Activated CD4-positive, alpha-beta T cell treated with anti-CD3 and anti-CD28 coated beads, Interleukin-2, amount 10 ng/mL, durations not matched to agents 24 days and 14 days (primary cell): Measurements from ENCODE around the gene SMAD6. TPM values are rescaled to one million over a fixed set of nuclear protein-coding genes. Genes with fewer than 3 reads are reported as not detected.

Source experiments
- DNase-seq: peaks from one replicate; pipeline ENCODE4 v3.0.0; 2022
- H3K27ac Mint-ChIP-seq: one replicate; pipeline ENCODE4 v1.8.0; 2022; ENCODE audit warnings: mild to moderate bottlenecking, mixed read lengths
- H3K27me3 Mint-ChIP-seq: one replicate; pipeline ENCODE4 v1.8.0; 2022; ENCODE audit warnings: mixed read lengths
- H3K36me3 Mint-ChIP-seq: one replicate; pipeline ENCODE4 v1.8.0; 2022; ENCODE audit warnings: low read depth, mild to moderate bottlenecking, mixed read lengths
- H3K4me1 Mint-ChIP-seq: one replicate; pipeline ENCODE4 v1.8.0; 2021; ENCODE audit warnings: mixed read lengths
- H3K4me3 Mint-ChIP-seq: one replicate; pipeline ENCODE4 v1.8.0; 2022; ENCODE audit warnings: mild to moderate bottlenecking, moderate library complexity, mixed read lengths
- H3K9me3 Mint-ChIP-seq: one replicate; pipeline ENCODE4 v1.8.0; 2021; ENCODE audit warnings: mixed read lengths
- intact Hi-C: fragments of 100-400 bp; cut with micrococcal nuclease; formaldehyde crosslinking; loops from one replicate; pipeline ENCODE4 v1.15.1; 2023
- total RNA-seq: library from RNA; stranded (reverse); gene quantifications from 2 replicates; pipeline ENCODE4 v1.2.3, GENCODE V29; 2022

The SMAD6 gene
- total RNA-seq, 1 donor from 2014 or later, result 0.40 TPM

GRCh38 chr15:66702787-66703539 is 927 bp downstream of the SMAD6 start:
- H3K27me3 Mint-ChIP-seq, result peaks cover 25% of the 10 kb centered on the region
- no peak overlapping the region for H3K27ac Mint-ChIP-seq
- peak overlapping the region; percentile 90 for H3K4me3 Mint-ChIP-seq
- intact Hi-C loops, result loop anchor here (2.0 to 10.0 kb wide), 4 partner anchors 46 to 1132 kb away; partner anchors contain the start of genes RPL4 and ZWILCH
- H3K36me3 Mint-ChIP-seq, result peaks cover 1% of the 10 kb centered on the region
- DNase-seq, result peak; percentile 77
- H3K9me3 Mint-ChIP-seq, result no peaks in the 10 kb centered on the region
- peaks cover 19% of the 10 kb centered on the region for H3K4me1 Mint-ChIP-seq

DNA sequence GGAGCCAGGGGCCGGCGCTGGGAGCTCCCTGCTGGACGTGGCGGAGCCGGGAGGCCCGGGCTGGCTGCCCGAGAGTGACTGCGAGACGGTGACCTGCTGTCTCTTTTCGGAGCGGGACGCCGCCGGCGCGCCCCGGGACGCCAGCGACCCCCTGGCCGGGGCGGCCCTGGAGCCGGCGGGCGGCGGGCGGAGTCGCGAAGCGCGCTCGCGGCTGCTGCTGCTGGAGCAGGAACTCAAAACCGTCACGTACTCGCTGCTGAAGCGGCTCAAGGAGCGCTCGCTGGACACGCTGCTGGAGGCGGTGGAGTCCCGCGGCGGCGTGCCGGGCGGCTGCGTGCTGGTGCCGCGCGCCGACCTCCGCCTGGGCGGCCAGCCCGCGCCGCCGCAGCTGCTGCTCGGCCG is 1.5 kb downstream of the SMAD6 start:
- H3K9me3 Mint-ChIP-seq, result no peaks in the 10 kb centered on the region
- DNase-seq, result peak; percentile 79
- peaks cover 25% of the 10 kb centered on the region for H3K27me3 Mint-ChIP-seq
- H3K4me3 Mint-ChIP-seq, result no peak overlapping the region
- intact Hi-C loops, result loop anchor here (2.0 to 10.0 kb wide), 4 partner anchors 46 to 1131 kb away; partner anchors contain the start of genes RPL4 and ZWILCH
- H3K27ac Mint-ChIP-seq, result no peak overlapping the region
- H3K4me1 Mint-ChIP-seq, result peaks cover 19% of the 10 kb centered on the region
- H3K36me3 Mint-ChIP-seq, result peaks cover 1% of the 10 kb centered on the region

DNA sequence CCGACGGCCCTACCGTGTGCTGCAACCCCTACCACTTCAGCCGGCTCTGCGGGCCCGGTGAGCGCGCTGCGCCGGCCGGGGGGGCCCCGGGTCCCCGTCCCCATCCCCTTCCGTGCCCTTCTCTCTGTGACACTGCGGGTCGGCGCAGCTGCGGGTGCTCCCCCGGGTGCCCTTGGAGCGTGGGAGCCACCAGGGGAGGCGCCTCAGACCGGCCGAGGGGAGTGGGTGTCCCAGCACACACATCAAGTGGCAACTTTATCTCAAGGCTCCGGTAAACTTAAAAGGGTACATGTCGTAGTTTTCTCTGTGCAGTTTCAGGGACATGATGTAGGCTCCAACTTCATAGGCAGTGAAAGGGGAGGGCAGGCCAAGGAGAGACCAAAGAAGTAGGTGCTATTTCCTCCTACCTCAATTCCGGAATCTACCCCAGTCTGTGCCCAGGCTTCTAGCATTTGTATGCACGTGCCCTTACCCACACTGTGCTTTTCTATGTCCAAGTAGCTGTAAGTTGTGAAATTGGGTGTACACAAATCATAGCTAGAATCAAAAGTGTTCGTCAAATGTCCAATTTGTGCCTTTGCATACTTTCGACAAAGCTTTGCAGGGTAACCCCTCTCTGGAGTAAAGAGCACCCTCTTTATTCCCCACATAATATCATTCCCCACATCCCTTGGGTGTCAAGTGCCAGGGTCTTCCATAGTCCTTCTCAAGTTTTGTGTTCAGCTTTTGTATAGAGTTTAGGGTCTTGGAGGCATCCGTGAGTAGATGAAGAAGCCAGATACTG is 2.2 kb downstream of the SMAD6 start:
- peak overlapping the region; percentile 71 for H3K4me3 Mint-ChIP-seq
- H3K9me3 Mint-ChIP-seq, result no peaks in the 10 kb centered on the region
- H3K4me1 Mint-ChIP-seq, result peaks cover 19% of the 10 kb centered on the region
- no peak overlapping the region for H3K27ac Mint-ChIP-seq
- no peak for DNase-seq
- H3K27me3 Mint-ChIP-seq, result peaks cover 25% of the 10 kb centered on the region
- peaks cover 1% of the 10 kb centered on the region for H3K36me3 Mint-ChIP-seq
- intact Hi-C loops, result loop anchor here (5.0 to 10.0 kb wide), 3 partner anchors 47 to 1131 kb away; no protein-coding TSS in a partner anchor

DNA sequence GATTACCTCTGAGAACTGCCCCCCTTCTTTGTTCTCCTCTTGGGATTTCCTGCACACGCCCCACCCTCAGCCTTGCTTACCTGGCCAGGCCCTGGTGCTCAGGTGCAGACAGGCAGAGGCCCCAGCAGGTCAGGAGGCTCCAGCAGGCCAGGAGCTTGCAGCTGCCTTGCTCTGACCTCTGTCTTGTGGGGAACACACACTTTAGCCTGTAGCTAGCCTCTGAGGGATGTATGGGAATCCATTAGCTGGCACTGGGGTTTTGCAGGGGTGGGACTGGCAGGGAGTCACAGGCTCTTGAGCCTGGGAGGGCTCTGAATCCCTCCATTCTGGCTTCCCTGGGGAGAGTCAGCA is 2.7 kb downstream of the SMAD6 start:
- H3K9me3 Mint-ChIP-seq, result no peaks in the 10 kb centered on the region
- no peak for DNase-seq
- H3K36me3 Mint-ChIP-seq, result peaks cover 1% of the 10 kb centered on the region
- peaks cover 19% of the 10 kb centered on the region for H3K4me1 Mint-ChIP-seq
- H3K27me3 Mint-ChIP-seq, result peaks cover 25% of the 10 kb centered on the region
- peak overlapping the region; percentile 29 for H3K27ac Mint-ChIP-seq
- H3K4me3 Mint-ChIP-seq, result peak overlapping the region; percentile 71
- intact Hi-C loops, result loop anchor here (5.0 to 10.0 kb wide), 3 partner anchors 47 to 1130 kb away; no protein-coding TSS in a partner anchor

- DNase-seq, result no peak
- Mint-ChIP-seq H3K4me1 (peaks cover 14% of the 10 kb centered on the region), H3K9me3 (no peaks in the 10 kb centered on the region), H3K27ac (no peak overlapping the region), H3K4me3 (no peak overlapping the region), H3K27me3 (peaks cover 25% of the 10 kb centered on the region), H3K36me3 (peaks cover 1% of the 10 kb centered on the region)
- intact Hi-C loops, result loop anchor here (10.0 kb wide), 2 partner anchors 91 to 1129 kb away; no protein-coding TSS in a partner anchor
Measured at GRCh38 chr15:66705277-66706146, 3.5 kb downstream of the SMAD6 start.

- intact Hi-C loops, result loop anchor here (10.0 kb wide), 2 partner anchors 91 to 1129 kb away; no protein-coding TSS in a partner anchor
- Mint-ChIP-seq H3K27ac (no peak overlapping the region), H3K36me3 (peaks cover 1% of the 10 kb centered on the region), H3K27me3 (peaks cover 25% of the 10 kb centered on the region), H3K9me3 (no peaks in the 10 kb centered on the region), H3K4me1 (peaks cover 14% of the 10 kb centered on the region), H3K4me3 (no peak overlapping the region)
- DNase-seq, result no peak
Measured at GRCh38 chr15:66706225-66706732, 4.2 kb downstream of the SMAD6 start.

DNA sequence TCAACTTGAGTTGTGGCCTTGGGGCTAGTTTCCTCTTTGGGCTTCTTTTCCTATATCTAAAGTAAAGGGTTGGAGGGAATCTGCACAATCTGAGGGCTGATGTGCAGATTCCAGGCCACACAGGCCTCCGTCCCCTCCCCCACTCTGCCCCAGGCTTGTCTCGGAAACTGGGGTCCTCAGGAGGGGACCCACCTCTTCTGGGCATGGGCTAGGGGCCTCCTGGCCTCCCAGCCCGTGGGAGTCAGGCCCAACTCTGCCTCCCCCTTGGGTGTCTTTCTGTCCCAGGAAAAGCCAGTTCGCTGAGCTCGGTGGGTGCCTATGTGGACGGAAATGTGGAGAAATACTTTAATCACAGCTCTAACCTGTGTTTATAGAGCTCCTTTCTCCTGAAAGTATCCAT is 4.8 kb downstream of the SMAD6 start:
- H3K27me3 Mint-ChIP-seq, result peaks cover 26% of the 10 kb centered on the region
- no peak for DNase-seq
- intact Hi-C loops, result loop anchor here (10.0 kb wide), 2 partner anchors 92 to 1128 kb away; no protein-coding TSS in a partner anchor
- H3K4me3 Mint-ChIP-seq, result no peak overlapping the region
- H3K4me1 Mint-ChIP-seq, result peaks cover 11% of the 10 kb centered on the region
- no peak overlapping the region for H3K27ac Mint-ChIP-seq
- H3K36me3 Mint-ChIP-seq, result peaks cover 1% of the 10 kb centered on the region
- no peaks in the 10 kb centered on the region for H3K9me3 Mint-ChIP-seq

- H3K27ac Mint-ChIP-seq, result no peak overlapping the region
- no peaks in the 10 kb centered on the region for H3K36me3 Mint-ChIP-seq
- H3K4me3 Mint-ChIP-seq, result no peak overlapping the region
- peaks cover 8% of the 10 kb centered on the region for H3K4me1 Mint-ChIP-seq
- peaks cover 24% of the 10 kb centered on the region for H3K27me3 Mint-ChIP-seq
- no peak for DNase-seq
- intact Hi-C loops, result loop anchor here (10.0 kb wide), 2 partner anchors 93 to 1127 kb away; no protein-coding TSS in a partner anchor
- H3K9me3 Mint-ChIP-seq, result no peaks in the 10 kb centered on the region
Measured at GRCh38 chr15:66707310-66708082, 5.5 kb downstream of the SMAD6 start.

DNA sequence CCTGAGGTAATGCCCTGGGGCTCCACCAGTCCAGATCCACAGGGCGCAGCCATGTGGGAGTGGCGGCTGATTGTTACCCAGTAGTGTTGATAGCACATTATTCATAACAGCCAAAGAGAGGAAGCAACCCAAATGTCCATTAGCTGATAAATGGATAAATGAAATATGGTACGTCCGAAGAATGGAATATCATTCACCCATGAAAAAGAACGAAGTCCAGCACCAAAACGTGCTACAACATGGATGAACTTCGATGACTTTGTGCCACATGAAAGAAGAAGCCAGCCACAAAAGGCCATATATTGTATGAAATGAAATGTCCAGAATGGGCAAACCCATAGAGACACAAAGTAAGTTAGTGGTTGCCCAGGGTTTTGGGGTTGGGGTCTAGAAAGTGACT is 6.4 kb downstream of the SMAD6 start:
- no peak for DNase-seq
- peaks cover 22% of the 10 kb centered on the region for H3K27me3 Mint-ChIP-seq
- no peaks in the 10 kb centered on the region for H3K9me3 Mint-ChIP-seq
- peaks cover 7% of the 10 kb centered on the region for H3K4me1 Mint-ChIP-seq
- no peak overlapping the region for H3K27ac Mint-ChIP-seq
- no peak overlapping the region for H3K4me3 Mint-ChIP-seq
- intact Hi-C loops, result loop anchor here (10.0 kb wide), 2 partner anchors 94 to 1126 kb away; no protein-coding TSS in a partner anchor
- H3K36me3 Mint-ChIP-seq, result no peaks in the 10 kb centered on the region

DNA sequence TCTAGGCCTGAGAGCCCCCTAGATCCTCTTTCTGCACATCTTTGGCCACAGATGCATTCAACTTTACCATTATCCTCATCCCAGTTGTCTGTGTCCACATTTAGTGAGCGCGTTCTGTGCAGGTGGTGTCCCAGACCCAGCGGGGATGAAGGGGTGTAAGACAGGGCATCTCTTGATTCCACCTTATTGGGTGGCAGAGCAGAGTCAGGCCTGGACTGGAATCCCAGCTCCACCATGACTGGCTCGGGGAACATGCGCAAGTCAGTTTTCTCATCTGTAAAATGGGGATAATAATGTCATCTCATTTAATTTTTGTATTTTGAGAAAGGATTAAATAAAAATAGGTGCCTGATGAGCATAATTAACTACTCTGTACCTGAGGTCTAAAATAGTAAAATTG is 7.8 kb downstream of the SMAD6 start:
- no peaks in the 10 kb centered on the region for H3K9me3 Mint-ChIP-seq
- H3K4me1 Mint-ChIP-seq, result peaks cover 3% of the 10 kb centered on the region
- H3K4me3 Mint-ChIP-seq, result no peak overlapping the region
- no peak for DNase-seq
- H3K36me3 Mint-ChIP-seq, result no peaks in the 10 kb centered on the region
- intact Hi-C loops, result loop anchor here (10.0 kb wide), 2 partner anchors 95 to 1125 kb away; no protein-coding TSS in a partner anchor
- no peak overlapping the region for H3K27ac Mint-ChIP-seq
- H3K27me3 Mint-ChIP-seq, result peaks cover 13% of the 10 kb centered on the region

DNA sequence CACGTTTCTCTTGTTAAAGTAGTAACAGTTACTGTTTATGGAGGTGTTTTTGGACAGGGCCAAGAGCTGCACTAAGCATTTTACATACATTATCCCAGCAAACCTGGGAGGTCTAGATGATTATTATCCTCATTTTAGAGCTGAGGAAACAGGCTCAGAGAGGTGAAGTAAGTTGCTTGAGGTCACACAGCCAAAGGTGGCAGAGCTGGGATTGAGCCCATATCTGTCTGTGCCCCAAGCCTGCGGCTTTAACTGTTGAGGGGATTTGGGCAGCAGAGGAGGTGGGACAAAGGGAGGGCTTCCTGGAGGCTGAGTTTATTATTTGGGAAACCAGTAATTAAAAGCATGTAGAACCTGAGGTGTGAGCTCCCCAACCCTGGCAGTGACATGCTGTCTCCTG is 9.2 kb downstream of the SMAD6 start:
- no peak overlapping the region for H3K4me3 Mint-ChIP-seq
- no peaks in the 10 kb centered on the region for H3K36me3 Mint-ChIP-seq
- H3K4me1 Mint-ChIP-seq, result no peaks in the 10 kb centered on the region
- no peak overlapping the region for H3K27ac Mint-ChIP-seq
- intact Hi-C loops, result no loop called here
- H3K27me3 Mint-ChIP-seq, result peaks cover 6% of the 10 kb centered on the region
- no peaks in the 10 kb centered on the region for H3K9me3 Mint-ChIP-seq
- no peak for DNase-seq

GRCh38 chr15:66711862-66712261 is 9.8 kb downstream of the SMAD6 start:
- no peaks in the 10 kb centered on the region for H3K36me3 Mint-ChIP-seq
- no peak for DNase-seq
- H3K4me3 Mint-ChIP-seq, result no peak overlapping the region
- H3K9me3 Mint-ChIP-seq, result no peaks in the 10 kb centered on the region
- intact Hi-C loops, result no loop called here
- H3K27me3 Mint-ChIP-seq, result peaks cover 6% of the 10 kb centered on the region
- no peaks in the 10 kb centered on the region for H3K4me1 Mint-ChIP-seq
- no peak overlapping the region for H3K27ac Mint-ChIP-seq
